Ecto neural progenitor cell (in vitro differentiated cells): Measurements from ENCODE around the gene PRKN.
A peak's percentile ranks its signal among the peaks of the same experiment; 100 is the strongest.
"Not testable (repeated sequence)": the region's sequence is repeated elsewhere in the genome, so short reads cannot be mapped to it uniquely, and the experiment has no call there.

Experiments used
- DNase-seq: peaks from one replicate; pipeline ENCODE4 v3.0.0-alpha.2; 2018; ENCODE audit warnings: low spot score

PRKN gene

GRCh38 chr6:161546632-161547031, 1180.9 kb downstream of the PRKN start:
- DNase-seq, result no peak

GRCh38 chr6:161545741-161546140, 1181.8 kb downstream of the PRKN start:
- no peak for DNase-seq

- no peak for DNase-seq
Measured at GRCh38 chr6:161544801-161545480, 1182.6 kb downstream of the PRKN start.

- DNase-seq, result no peak
Measured at GRCh38 chr6:161543684-161544309, 1183.8 kb downstream of the PRKN start.

GRCh38 chr6:161542346-161542980, 1185.1 kb downstream of the PRKN start:
- no peak for DNase-seq

- DNase-seq, result no peak
Measured at GRCh38 chr6:161540532-161540931, 1187.0 kb downstream of the PRKN start.

GRCh38 chr6:161536224-161536630, 1191.3 kb downstream of the PRKN start:
- DNase-seq, result no peak

- DNase-seq, result no peak
Measured at GRCh38 chr6:161534264-161534873, 1193.2 kb downstream of the PRKN start.

GRCh38 chr6:161533266-161533665, 1194.3 kb downstream of the PRKN start:
- DNase-seq, result no peak

- DNase-seq, result no peak
Measured at GRCh38 chr6:161532536-161532935, 1195.0 kb downstream of the PRKN start.

- no peak for DNase-seq
Measured at GRCh38 chr6:161526794-161527193, 1200.8 kb downstream of the PRKN start.

- no peak for DNase-seq
Measured at GRCh38 chr6:161523362-161523761, 1204.2 kb downstream of the PRKN start.

- DNase-seq, result no peak
Measured at GRCh38 chr6:161522276-161522675, 1205.3 kb downstream of the PRKN start.

GRCh38 chr6:161511447-161512095, 1216.0 kb downstream of the PRKN start:
- DNase-seq, result no peak

- no peak for DNase-seq
Measured at GRCh38 chr6:161508341-161508740, 1219.2 kb downstream of the PRKN start.

GRCh38 chr6:161507375-161507774, 1220.2 kb downstream of the PRKN start:
- DNase-seq, result no peak

- no peak for DNase-seq
Measured at GRCh38 chr6:161503570-161503969, 1224.0 kb downstream of the PRKN start.

GRCh38 chr6:161498881-161499280, 1228.7 kb downstream of the PRKN start:
- DNase-seq, result no peak

GRCh38 chr6:161498359-161498758, 1229.2 kb downstream of the PRKN start:
- DNase-seq, result peak; percentile 65

GRCh38 chr6:161496941-161497340, 1230.6 kb downstream of the PRKN start:
- no peak for DNase-seq

- DNase-seq, result not testable (repeated sequence)
Measured at GRCh38 chr6:161496271-161496670, 1231.3 kb downstream of the PRKN start.

- DNase-seq, result no peak
Measured at GRCh38 chr6:161494566-161494965, 1233.0 kb downstream of the PRKN start.
